ENCODE data around the gene TSPAN18.

Gene TSPAN18

GRCh38 chr11:44726283-44727113 is at the start of gene TSPAN18:
TSPAN18 (plus strand) TSS chr11:44726962; CDS start chr11:44906417, 179,455 bp downstream.
- in situ Hi-C loops (cut with MboI; ENCODE audit: low sequenced_read_pairs), result no loop called here

GRCh38 chr11:44680982-44681597 is 45.7 kb upstream of the TSPAN18 start:
- in situ Hi-C loops (cut with MboI; ENCODE audit: low sequenced_read_pairs), result no loop called here

- in situ Hi-C loops (cut with MboI; ENCODE audit: low sequenced_read_pairs), result no loop called here
Observed at GRCh38 chr11:44681698-44682097, 45.1 kb upstream of the TSPAN18 start.

- in situ Hi-C loops (cut with MboI; ENCODE audit: low sequenced_read_pairs), result no loop called here
Observed at GRCh38 chr11:44684859-44685281, 41.9 kb upstream of the TSPAN18 start.

GRCh38 chr11:44687388-44687787 is 39.4 kb upstream of the TSPAN18 start:
- in situ Hi-C loops (cut with MboI; ENCODE audit: low sequenced_read_pairs), result no loop called here

GRCh38 chr11:44689265-44689664 is 37.5 kb upstream of the TSPAN18 start:
- in situ Hi-C loops (cut with MboI; ENCODE audit: low sequenced_read_pairs), result no loop called here

- in situ Hi-C loops (cut with MboI; ENCODE audit: low sequenced_read_pairs), result no loop called here
Observed at GRCh38 chr11:44690651-44691050, 36.1 kb upstream of the TSPAN18 start.

GRCh38 chr11:44692460-44692859 is 34.3 kb upstream of the TSPAN18 start:
- in situ Hi-C loops (cut with MboI; ENCODE audit: low sequenced_read_pairs), result no loop called here

GRCh38 chr11:44693654-44694119 is 33.1 kb upstream of the TSPAN18 start:
- in situ Hi-C loops (cut with MboI; ENCODE audit: low sequenced_read_pairs), result no loop called here

- in situ Hi-C loops (cut with MboI; ENCODE audit: low sequenced_read_pairs), result no loop called here
Observed at GRCh38 chr11:44694443-44694842, 32.3 kb upstream of the TSPAN18 start.

- in situ Hi-C loops (cut with MboI; ENCODE audit: low sequenced_read_pairs), result no loop called here
Observed at GRCh38 chr11:44695169-44695833, 31.5 kb upstream of the TSPAN18 start.

GRCh38 chr11:44698252-44698912 is 28.4 kb upstream of the TSPAN18 start:
- in situ Hi-C loops (cut with MboI; ENCODE audit: low sequenced_read_pairs), result no loop called here

GRCh38 chr11:44699497-44700408 is 27.0 kb upstream of the TSPAN18 start:
- in situ Hi-C loops (cut with MboI; ENCODE audit: low sequenced_read_pairs), result no loop called here

GRCh38 chr11:44701276-44701675 is 25.5 kb upstream of the TSPAN18 start:
- in situ Hi-C loops (cut with MboI; ENCODE audit: low sequenced_read_pairs), result no loop called here

- in situ Hi-C loops (cut with MboI; ENCODE audit: low sequenced_read_pairs), result no loop called here
Observed at GRCh38 chr11:44702889-44703288, 23.9 kb upstream of the TSPAN18 start.

- in situ Hi-C loops (cut with MboI; ENCODE audit: low sequenced_read_pairs), result no loop called here
Observed at GRCh38 chr11:44707094-44707493, 19.7 kb upstream of the TSPAN18 start.

- in situ Hi-C loops (cut with MboI; ENCODE audit: low sequenced_read_pairs), result no loop called here
Observed at GRCh38 chr11:44708009-44708408, 18.8 kb upstream of the TSPAN18 start.

GRCh38 chr11:44708523-44709280 is 18.1 kb upstream of the TSPAN18 start:
- in situ Hi-C loops (cut with MboI; ENCODE audit: low sequenced_read_pairs), result no loop called here

- in situ Hi-C loops (cut with MboI; ENCODE audit: low sequenced_read_pairs), result no loop called here
Observed at GRCh38 chr11:44709281-44709562, 17.5 kb upstream of the TSPAN18 start.

- in situ Hi-C loops (cut with MboI; ENCODE audit: low sequenced_read_pairs), result no loop called here
Observed at GRCh38 chr11:44709966-44710365, 16.8 kb upstream of the TSPAN18 start.

All from hTERT RPE-1 (cell line).